ENCODE measurements around the gene PGK1.
A peak's percentile ranks its signal among the peaks of the same experiment; 100 is the strongest.
"Not testable (repeated sequence)": the region's sequence is repeated elsewhere in the genome, so short reads cannot be mapped to it uniquely, and the experiment has no call there.

The PGK1 gene

DNA sequence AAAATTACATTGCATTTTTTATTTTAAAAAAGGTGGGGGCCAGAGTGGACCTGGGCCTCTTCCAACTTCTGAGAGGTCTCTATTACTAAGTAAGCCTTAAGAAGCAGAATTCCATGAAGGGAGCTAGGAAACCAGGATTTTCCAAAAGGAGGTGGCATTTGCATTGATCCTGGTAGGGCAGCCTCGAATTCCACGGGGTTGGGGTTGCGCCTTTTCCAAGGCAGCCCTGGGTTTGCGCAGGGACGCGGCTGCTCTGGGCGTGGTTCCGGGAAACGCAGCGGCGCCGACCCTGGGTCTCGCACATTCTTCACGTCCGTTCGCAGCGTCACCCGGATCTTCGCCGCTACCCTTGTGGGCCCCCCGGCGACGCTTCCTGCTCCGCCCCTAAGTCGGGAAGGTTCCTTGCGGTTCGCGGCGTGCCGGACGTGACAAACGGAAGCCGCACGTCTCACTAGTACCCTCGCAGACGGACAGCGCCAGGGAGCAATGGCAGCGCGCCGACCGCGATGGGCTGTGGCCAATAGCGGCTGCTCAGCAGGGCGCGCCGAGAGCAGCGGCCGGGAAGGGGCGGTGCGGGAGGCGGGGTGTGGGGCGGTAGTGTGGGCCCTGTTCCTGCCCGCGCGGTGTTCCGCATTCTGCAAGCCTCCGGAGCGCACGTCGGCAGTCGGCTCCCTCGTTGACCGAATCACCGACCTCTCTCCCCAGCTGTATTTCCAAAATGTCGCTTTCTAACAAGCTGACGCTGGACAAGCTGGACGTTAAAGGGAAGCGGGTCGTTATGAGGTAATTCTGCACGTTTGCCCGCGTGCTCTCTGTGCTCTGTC is at the start of gene PGK1:
PGK1 (plus strand) TSS at position 626 of the 824 bp plus-strand sequence; CDS start at position 719, 93 bp downstream.
- H3K27me3 Mint-ChIP-seq = no peaks in the 10 kb centered on the region
- H3K4me3 Mint-ChIP-seq = peak within 1 kb of the TSS; percentile 88 to 94
- peaks cover 30% of the 10 kb centered on the region for H3K4me1 Mint-ChIP-seq
- DNase-seq = peak; percentile 89 to 96
- peak; percentile 97 for ATAC-seq
- no peaks in the 10 kb centered on the region for H3K9me3 Mint-ChIP-seq
- peak within 1 kb of the TSS; percentile 89 to 96 for H3K27ac Mint-ChIP-seq

DNA sequence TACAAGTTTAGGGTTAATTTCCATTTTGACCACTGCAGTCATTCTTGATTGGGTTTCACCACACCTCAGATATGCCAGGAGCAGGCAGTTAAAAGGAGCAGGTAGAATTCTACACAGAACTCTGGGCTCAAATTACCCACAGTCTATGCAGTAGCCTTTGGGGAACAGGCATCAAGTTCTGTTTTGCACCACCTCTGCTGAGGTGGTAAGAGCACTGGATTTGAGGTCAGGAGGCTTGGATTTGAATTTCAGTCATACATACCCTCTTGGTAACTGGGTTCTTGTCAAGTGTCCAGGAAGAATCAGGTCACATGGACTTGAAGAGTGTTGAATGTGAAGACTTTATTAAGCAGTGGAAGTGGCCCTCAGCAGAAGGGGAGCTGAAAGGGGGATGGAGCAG is 40.4 kb upstream of the PGK1 start:
- DNase-seq (no peak), ATAC-seq (no peak)
- Mint-ChIP-seq H3K4me3 (no peak overlapping the region), H3K27ac (no peak overlapping the region), H3K27me3 (no peaks in the 10 kb centered on the region), H3K4me1 (peaks cover 37% of the 10 kb centered on the region), H3K9me3 (no peaks in the 10 kb centered on the region)

DNA sequence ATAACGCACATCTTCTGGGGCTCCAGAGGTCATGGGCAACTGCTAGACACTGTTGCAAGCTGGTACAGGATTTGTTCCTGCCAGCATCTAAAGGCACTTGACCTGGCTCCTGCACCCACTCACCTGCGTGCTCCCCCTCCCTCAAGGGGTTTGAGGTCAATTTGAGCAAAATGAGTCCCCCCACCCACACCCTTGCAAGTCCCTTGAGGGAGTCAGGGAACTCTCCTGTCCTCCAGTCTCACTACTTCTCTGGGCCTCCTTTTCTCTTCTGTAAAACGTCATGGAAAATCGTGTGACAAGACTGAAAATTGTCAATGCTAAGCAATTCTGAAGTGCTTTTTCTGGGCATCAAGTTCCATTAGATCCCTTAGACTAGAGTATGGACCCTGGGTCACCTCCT is 39.9 kb upstream of the PGK1 start:
- DNase-seq = no peak
- H3K27me3 Mint-ChIP-seq = no peaks in the 10 kb centered on the region
- H3K9me3 Mint-ChIP-seq = peaks cover 0 to 3% of the 10 kb centered on the region in 2 donors
- H3K27ac Mint-ChIP-seq = peak overlapping the region in 1 of 2 donors; percentile 34
- H3K4me1 Mint-ChIP-seq = peaks cover 37% of the 10 kb centered on the region
- ATAC-seq = no peak
- no peak overlapping the region for H3K4me3 Mint-ChIP-seq

DNA sequence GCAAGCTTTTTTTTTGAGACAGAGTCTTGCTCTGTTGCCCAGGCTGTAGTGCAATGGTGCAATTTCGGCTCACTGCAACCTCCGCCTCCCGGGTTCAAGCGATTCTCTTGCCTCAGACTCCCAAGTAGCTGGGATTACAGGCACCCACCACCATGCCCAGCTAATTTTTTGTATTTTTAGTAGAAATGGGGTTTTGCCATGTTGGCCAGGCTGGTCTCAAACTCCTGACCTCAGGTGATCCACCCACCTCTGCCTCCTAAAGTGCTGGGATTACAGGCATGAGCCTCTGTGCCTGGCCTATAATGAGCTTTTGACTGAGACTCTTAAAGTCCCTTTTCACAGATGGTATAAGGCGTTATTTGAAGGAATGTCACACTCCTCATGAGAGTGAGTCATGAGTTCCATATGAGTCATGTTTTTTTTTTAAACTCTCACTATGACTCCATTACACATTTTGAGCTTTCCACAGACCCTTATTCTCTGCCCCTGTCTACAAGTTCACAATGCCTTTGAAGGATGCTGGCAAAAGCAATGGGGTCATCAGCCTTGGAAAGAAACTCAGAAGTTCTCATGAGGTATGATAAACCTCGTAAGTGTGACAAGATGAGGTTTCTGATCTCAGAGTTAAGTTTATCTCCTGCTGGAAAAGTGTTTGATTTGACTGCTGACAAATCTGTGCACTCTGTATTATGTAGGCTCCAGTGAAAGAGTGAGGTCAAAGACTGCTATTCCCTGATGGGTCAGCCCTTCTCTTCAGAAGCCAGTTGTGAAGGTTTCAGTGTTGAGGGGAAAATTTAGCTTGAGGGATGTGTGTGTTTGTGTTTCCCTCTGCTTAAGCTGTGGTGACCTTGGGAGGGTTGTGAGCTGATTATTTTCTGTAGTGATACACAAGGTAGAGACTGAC is 39.1 kb upstream of the PGK1 start:
- H3K27me3 Mint-ChIP-seq, H3K9me3 Mint-ChIP-seq: not testable (repeated sequence)
- peak overlapping the region; percentile 34 to 62 for H3K27ac Mint-ChIP-seq
- ATAC-seq (peak; percentile 94), DNase-seq (peak; percentile 19 to 41)
- H3K4me3 Mint-ChIP-seq = peak overlapping the region; percentile 50 to 54
- H3K4me1 Mint-ChIP-seq = peaks cover 37% of the 10 kb centered on the region

DNA sequence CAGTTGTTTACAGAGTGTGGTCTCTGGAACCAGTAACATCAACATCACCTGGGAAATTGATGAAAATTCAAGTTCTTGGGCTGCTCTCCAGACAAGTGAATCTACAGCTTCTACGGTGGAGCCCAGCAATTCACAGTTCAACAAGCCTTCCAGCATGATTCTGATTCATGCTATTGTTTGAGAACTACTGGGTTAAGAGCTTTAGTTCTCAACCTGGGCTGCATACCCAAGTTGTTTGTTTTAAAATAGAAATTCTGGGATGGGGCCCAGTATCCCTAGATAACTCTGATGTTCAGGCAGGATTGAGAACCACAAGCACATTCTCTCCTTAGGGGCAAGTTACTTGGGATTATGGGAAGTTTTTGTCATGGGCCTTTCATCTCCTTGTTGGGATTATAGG is 37.9 kb upstream of the PGK1 start:
- Mint-ChIP-seq H3K27ac (no peak overlapping the region), H3K4me1 (peaks cover 37% of the 10 kb centered on the region), H3K9me3 (peaks cover 0 to 6% of the 10 kb centered on the region in 2 donors), H3K27me3 (no peaks in the 10 kb centered on the region), H3K4me3 (no peak overlapping the region)
- ATAC-seq (no peak), DNase-seq (no peak)

DNA sequence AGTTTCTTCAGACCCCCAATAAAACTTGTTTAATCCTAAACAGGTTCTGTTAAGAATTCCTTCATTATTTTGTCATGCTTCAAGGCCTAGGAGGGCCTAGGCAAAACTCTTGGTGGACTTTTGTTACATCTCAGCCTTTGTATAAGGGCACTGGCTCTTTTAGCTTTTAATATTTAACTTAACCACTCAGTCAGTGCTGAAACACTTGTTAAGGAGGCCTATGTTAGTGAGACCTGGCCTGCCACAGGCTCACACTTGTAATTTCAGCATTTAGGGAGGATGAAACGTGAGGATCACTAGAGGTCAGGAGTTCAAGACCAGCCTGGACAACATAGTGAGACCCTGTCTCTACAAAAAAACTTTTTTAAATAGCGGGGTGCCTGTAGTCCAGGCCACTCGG is 32.7 kb upstream of the PGK1 start:
- Mint-ChIP-seq H3K4me1 (peaks cover 21% of the 10 kb centered on the region), H3K27me3 (no peaks in the 10 kb centered on the region), H3K27ac (no peak overlapping the region), H3K4me3 (no peak overlapping the region), H3K9me3 (peaks cover 6 to 12% of the 10 kb centered on the region in 2 donors)
- ATAC-seq = no peak
- DNase-seq = no peak

DNA sequence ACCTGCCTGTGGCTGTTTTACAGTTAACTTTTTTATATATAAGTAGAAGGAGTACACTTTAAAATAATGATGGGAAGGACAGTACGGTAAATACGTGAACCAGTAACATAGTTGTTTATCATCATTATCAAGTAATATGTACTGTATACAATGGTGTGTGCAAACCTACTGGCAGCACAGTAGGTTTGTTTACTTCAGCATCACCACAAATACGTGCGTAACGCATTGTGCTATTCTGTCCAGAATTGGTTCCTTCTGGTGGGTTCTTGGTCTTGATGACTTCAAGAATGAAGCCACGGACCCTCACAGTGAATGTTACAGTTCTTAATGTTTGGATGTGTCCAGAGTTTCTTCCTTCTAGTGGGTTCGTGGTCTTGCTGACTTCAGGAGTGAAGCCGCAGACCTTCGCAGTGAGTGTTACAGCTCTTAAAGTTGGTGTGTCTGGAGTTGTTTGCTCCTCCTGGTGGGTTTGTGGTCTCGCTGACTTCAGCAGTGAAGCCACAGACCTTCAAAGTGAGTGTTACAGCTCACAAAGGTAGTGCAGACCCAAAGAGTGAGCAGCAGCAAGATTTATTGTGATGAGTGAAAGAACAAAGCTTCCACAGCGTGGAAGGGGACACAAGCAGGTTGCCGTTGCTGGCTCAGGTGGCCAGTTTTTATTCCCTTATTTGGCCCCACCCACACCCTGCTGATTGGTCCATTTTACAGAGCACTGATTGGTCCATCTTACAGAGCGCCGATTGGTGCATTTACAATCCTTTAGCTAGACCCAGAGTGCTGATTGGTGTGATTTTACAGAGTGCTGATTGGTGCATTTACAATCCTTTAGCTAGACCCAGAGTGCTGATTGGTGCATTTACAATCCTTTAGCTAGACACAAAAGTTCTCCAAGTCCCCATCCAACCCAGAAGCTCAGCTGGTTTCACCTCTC is 30.6 kb upstream of the PGK1 start:
- peaks cover 16% of the 10 kb centered on the region for H3K4me1 Mint-ChIP-seq
- H3K27me3 Mint-ChIP-seq = not testable (repeated sequence)
- ATAC-seq (peak; percentile 92), DNase-seq (peak; percentile 42 to 69)
- H3K27ac Mint-ChIP-seq = peak overlapping the region; percentile 19 to 65
- H3K4me3 Mint-ChIP-seq = peak overlapping the region; percentile 10 to 45
- peaks cover 6 to 13% of the 10 kb centered on the region in 2 donors for H3K9me3 Mint-ChIP-seq

DNA sequence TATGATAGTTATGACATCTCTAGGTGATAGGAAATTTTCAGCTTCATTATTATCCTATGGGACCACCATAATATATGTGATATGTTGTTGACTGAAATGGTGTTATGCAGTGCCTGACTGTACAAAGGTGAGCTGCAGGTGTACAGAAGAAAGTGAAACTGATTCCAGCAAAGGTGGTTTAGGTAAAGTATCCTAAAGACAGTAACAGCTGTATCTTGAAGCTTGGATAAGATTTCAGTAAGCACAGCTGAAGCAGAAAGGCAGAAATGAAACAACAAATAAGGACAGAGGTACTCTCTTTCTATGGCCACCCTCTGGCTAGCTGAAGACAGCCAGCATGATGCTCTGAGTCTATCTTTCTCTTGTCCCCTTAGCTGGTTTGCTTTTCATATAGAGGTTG is 30.0 kb upstream of the PGK1 start:
- Mint-ChIP-seq H3K27me3 (no peaks in the 10 kb centered on the region), H3K4me1 (peaks cover 16% of the 10 kb centered on the region), H3K27ac (no peak overlapping the region), H3K9me3 (peaks cover 6 to 10% of the 10 kb centered on the region in 2 donors), H3K4me3 (no peak overlapping the region)
- ATAC-seq (no peak), DNase-seq (no peak)

DNA sequence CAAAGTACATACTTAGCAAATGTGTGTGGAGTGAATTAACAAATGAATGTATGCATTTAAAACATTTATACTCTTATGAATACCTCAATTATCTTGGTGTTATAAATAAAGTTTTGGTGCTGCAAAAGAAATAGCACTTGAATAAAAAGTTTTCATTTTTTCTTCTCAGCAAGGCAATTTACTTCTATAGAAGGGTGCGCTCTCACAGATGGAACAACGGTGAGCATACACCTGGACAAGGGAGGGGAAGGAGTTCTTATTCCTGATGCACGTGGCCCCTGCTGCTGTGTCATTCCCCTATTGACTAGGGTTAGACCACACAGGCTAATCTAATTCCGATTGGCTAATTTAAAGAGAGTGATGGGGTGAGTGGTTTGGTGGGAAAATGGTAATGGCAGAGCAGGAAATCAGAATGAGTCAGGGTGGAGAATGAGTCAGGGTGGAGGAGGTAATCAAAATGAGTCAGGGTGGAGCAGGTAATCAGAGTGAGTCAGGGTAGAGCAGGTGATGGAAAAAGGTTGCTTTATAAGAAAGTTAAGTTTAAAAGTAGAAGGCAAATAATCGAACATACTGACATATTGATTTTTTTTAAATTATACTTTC is 28.2 kb upstream of the PGK1 start:
- ATAC-seq (peak; percentile 55), DNase-seq (peak in 1 of 2 donors; percentile 40)
- no peak overlapping the region for H3K4me3 Mint-ChIP-seq
- no peaks in the 10 kb centered on the region for H3K27me3 Mint-ChIP-seq
- peaks cover 6 to 7% of the 10 kb centered on the region in 2 donors for H3K9me3 Mint-ChIP-seq
- H3K27ac Mint-ChIP-seq = no peak overlapping the region
- H3K4me1 Mint-ChIP-seq = peaks cover 16% of the 10 kb centered on the region

DNA sequence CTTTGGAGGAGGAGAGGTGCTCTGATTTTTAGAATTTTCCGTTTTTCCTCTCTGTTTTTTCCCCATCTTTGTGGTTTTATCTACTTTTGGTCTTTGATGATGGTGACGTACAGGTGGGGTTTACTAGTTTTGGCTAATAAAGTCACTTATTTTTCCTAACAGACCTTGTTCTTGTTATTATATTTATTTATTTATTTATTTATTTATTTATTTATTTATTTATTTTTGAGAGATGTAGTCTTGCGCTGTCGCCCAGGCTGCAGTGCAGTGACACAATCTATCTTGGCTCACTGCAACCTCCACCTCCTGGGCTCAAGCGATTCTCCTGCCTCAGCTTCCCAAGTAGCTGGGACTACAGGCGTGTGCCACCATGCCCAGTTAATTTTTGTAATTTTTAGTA is 22.6 kb upstream of the PGK1 start:
- not testable (repeated sequence) for DNase-seq, H3K9me3 Mint-ChIP-seq, H3K27ac Mint-ChIP-seq, H3K4me3 Mint-ChIP-seq, H3K27me3 Mint-ChIP-seq, H3K4me1 Mint-ChIP-seq, ATAC-seq

DNA sequence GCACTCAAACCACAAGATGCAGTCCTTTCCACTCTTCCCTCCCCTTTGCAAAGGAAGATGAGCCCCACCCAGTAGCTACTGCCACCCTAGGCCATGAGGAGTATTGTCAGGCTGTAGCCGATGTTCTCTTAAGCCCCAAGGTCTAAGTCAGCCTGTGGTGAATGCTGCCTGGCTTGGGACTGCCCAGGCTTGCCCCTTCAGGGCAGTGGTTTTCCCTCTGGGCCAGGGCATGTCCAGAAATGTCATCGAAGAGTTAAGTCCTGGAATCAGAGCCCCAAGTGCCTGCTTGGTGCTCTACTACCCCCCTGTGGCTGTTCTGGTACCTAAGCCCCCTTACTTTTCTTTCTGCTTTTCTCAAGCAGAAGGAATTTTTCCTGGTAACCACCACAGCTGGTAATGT is 11.8 kb upstream of the PGK1 start:
- Mint-ChIP-seq H3K27ac (peak overlapping the region; percentile 59 to 62), H3K4me1 (peaks cover 8% of the 10 kb centered on the region), H3K9me3 (no peaks in the 10 kb centered on the region), H3K27me3 (no peaks in the 10 kb centered on the region), H3K4me3 (peak overlapping the region in 1 of 2 donors; percentile 31)
- ATAC-seq (peak; percentile 82), DNase-seq (peak in 1 of 2 donors; percentile 34)

DNA sequence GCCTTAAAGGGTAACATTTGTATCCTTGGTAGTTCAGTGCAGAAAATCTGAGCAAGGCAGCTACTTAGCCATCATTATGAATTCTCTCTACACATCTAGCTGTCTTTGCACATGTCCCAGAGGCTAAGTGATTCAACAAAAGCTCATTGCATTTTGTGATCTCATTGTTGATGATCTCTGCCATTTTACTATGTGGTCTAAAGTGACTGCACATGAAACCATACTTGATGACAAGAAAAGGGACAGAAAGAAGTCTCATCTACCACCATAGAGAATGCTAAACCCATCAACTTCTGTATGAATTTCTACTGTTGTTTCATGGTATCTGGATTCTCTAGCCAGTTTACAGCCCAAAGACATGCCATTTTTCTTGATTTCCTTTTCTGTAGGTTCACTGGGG is 5.9 kb upstream of the PGK1 start:
- H3K27ac Mint-ChIP-seq = no peak overlapping the region
- no peaks in the 10 kb centered on the region for H3K27me3 Mint-ChIP-seq
- H3K4me1 Mint-ChIP-seq = peaks cover 8% of the 10 kb centered on the region
- ATAC-seq (no peak), DNase-seq (no peak)
- no peaks in the 10 kb centered on the region for H3K9me3 Mint-ChIP-seq
- no peak overlapping the region for H3K4me3 Mint-ChIP-seq

DNA sequence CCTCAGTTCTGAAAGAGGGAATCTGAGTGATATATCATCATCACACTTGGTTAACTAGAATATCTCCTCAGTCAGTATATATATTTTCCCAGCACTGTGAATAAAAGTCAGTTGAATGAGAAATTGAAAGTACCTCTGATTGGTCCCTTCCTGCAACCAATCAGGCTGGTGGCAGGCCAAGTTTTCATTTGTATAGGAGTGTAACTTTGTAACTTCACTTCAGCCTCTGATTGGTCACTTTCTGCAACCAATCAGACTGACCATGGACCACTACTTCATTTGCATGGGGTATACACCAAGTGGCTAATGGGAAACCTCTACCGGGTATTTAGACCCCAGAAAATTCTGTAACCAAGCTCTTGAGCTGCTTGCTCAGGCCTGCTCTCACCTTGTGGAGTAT is 2.0 kb upstream of the PGK1 start:
- Mint-ChIP-seq H3K27ac (no peak overlapping the region), H3K4me3 (peak overlapping the region in 1 of 2 donors; percentile 10), H3K27me3 (no peaks in the 10 kb centered on the region), H3K4me1 (peaks cover 13% of the 10 kb centered on the region), H3K9me3 (no peaks in the 10 kb centered on the region)
- ATAC-seq (no peak), DNase-seq (peak in 1 of 2 donors; percentile 10)

DNA sequence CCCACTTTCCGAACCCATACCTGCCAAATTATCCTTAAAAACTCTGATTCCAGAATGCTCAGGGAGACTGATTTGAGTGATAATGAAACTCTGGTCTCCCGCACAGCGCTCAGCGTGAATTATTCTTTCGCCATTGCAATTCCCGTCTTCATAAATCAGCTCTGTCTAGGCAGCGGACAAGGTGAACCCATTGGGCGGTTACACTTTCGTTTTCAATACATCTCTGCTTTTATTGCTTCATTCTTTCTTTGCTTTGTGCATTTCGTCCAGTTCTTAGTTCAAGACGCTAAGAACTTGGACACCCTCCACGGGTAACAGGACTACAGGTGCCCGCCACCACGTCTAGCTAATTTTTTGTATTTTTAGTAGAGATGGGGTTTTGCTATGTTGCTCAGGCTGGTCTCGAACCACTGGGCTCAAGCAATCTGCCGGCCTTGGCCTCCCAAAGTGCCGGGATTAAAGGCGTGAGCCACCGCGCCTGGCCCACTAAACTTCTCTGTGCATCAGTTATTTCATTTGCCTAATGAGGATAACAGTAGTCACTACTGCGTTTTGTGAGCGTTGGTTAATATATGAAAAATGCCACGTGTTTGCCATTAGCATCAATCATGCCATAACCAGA is 936 bp upstream of the PGK1 start:
- ATAC-seq (no peak), DNase-seq (no peak)
- peak overlapping the region; percentile 88 to 94 for H3K4me3 Mint-ChIP-seq
- H3K4me1 Mint-ChIP-seq = peaks cover 23% of the 10 kb centered on the region
- H3K27me3 Mint-ChIP-seq = no peaks in the 10 kb centered on the region
- H3K9me3 Mint-ChIP-seq = no peaks in the 10 kb centered on the region
- peak overlapping the region; percentile 69 to 96 for H3K27ac Mint-ChIP-seq

Data from stimulated activated naive CD8-positive, alpha-beta T cell treated with anti-CD3 and anti-CD28 coated beads, Interleukin-15, amount 100 ng/mL, for 72 hours (primary cell).